Stomach (tissue), 9 donors: ENCODE data around the gene NCAPH2. TPM values are rescaled to one million over a fixed set of nuclear protein-coding genes. Genes with fewer than 3 reads are reported as not detected.
A peak's percentile ranks its signal among the peaks of the same experiment; 100 is the strongest.

ENCODE experiments used
- DNase-seq, 2 donors: peaks; one replicate each; pipeline versions ENCODE4 v3.0.0 to v3.0.0-alpha.2; 2013 to 2019
- H3K27ac ChIP-seq, 5 donors: fragments of 200-600 bp in 4 of 5; sonication (generic) in 4 of 5; one replicate each; pipeline ENCODE4 v1.5.1; 2013 to 2019; ENCODE audit warnings: mild to moderate bottlenecking in 1 of 5, moderate library complexity in 1 of 5
- H3K27me3 ChIP-seq, 3 donors: fragments of 200-600 bp; sonication (generic); one replicate each; pipeline ENCODE4 v1.5.1; 2017 to 2019; ENCODE audit warnings: mixed run types in 1 of 3
- H3K36me3 ChIP-seq, 4 donors: fragments of 200-600 bp; sonication (generic); 1 replicate in 3 of 4; 2 replicates in 1 of 4; pipeline ENCODE4 v1.5.1; 2016 to 2019
- H3K4me1 ChIP-seq, 4 donors: fragments of 200-600 bp; sonication (generic); one replicate each; pipeline ENCODE4 v1.5.1; 2016 to 2019
- H3K4me3 ChIP-seq, 4 donors: fragments of 200-600 bp; sonication (generic) in 3 of 4; one replicate each; pipeline ENCODE4 v1.5.1; 2016 to 2019; ENCODE audit warnings: mild to moderate bottlenecking in 1 of 4
- H3K9me3 ChIP-seq, 4 donors: fragments of 200-600 bp; sonication (generic); one replicate each; pipeline ENCODE4 v1.5.1; 2016 to 2019
- EP300 ChIP-seq: sonication (generic); formaldehyde crosslinking; IDR thresholded peaks from one replicate; pipeline ENCODE4 v1.6.1; 2017; ENCODE audit warnings: antibody characterized with exemption
- POLR2A ChIP-seq, 4 donors: fragments of 450-650 bp; IDR thresholded peaks; one replicate each; pipeline ENCODE4 v1.6.1; 2016; ENCODE audit warnings: antibody characterized with exemption in 4 of 4, control low read depth in 2 of 4, mild to moderate bottlenecking in 1 of 4, moderate library complexity in 1 of 4
- POLR2AphosphoS5 ChIP-seq, 3 donors: sonication (generic); formaldehyde crosslinking; IDR thresholded peaks; one replicate each; pipeline ENCODE4 v1.6.1; 2016; ENCODE audit warnings: antibody characterized with exemption in 3 of 3
- WGBS, 5 donors: extraction: QIAGEN DNeasy Blood & Tissue Kit in 3 of 5; methylation state at CpG; one replicate each; pipeline versions ENCODE4 v1.1.5 to v1.1.7; 2013 to 2018; 5-methylcytosine and 5-hydroxymethylcytosine counted together
- intact Hi-C: fragments of 100-400 bp; cut with DNase I; formaldehyde crosslinking; loops from one replicate; pipeline ENCODE4 v1.15.1; 2023; ENCODE audit warnings: low total_unique reads
- polyA plus RNA-seq, 3 donors: library from polyadenylated mRNA; stranded (reverse); fragments of 200-250 nt; gene quantifications; one replicate each; pipeline ENCODE4 v1.2.3, GENCODE V29; 2013
- total RNA-seq, 5 donors: library from RNA; depleted of rRNA; stranded (reverse); fragments of >200 nt; gene quantifications; one replicate each; pipeline versions ENCODE4 v1.1.0 to v1.2.3, GENCODE V29; 2014 to 2016
- TF ChIP-seq, protein P1 (sequence below), 7 experiments: fragments of 450-650 bp in 4 of 7; fragments of 200-600 bp in 3 of 7; sonication (generic) in 3 of 7; IDR thresholded peaks; one replicate each; pipeline ENCODE4 v1.5.1; 2016 to 2019; ENCODE audit warnings: antibody characterized with exemption in 7 of 7, control low read depth in 2 of 7, mild to moderate bottlenecking in 1 of 7
- donor health status: healthy with polysubstance abuse.
- donor health status: Bipolar disorder and iron deficiency.
- donor health status: healthy.

NCAPH2 gene
- total and polyA plus RNA-seq, 8 donors, result 12.9 to 47.9 (median 30.4) TPM

DNA sequence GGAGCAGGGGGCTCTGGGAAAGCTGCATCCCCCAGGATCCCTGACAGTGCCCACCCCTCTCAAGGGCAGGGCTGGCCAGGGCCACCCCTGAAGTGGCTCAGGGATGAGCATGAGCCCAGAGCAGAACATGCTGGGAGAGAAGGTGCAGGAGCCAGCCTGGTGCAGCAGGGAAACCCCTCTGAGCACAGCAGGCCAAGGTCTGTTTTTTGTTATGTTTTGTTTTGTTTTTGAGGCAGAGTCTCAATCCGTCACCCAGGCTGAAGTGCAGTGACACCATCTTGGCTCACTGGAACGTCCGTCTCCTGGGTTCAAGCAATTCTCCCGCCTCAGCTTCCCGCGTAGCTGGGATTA, 32.4 kb upstream of the NCAPH2 start:
- no peak for DNase-seq
- intact Hi-C loops, result no loop called here
- 90 to 95% (median 94%) methylated on average over 6 of the region's 6 CpGs for WGBS, 5 donors
- H3K9me3 ChIP-seq, result no peaks in the 10 kb centered on the region
- peaks cover 38 to 46% (median 44%) of the 10 kb centered on the region in 4 donors for H3K4me1 ChIP-seq
- H3K27me3 ChIP-seq, result peaks cover 0 to 22% (median 5%) of the 10 kb centered on the region in 3 donors
- TF ChIP-seq, protein P1, sequence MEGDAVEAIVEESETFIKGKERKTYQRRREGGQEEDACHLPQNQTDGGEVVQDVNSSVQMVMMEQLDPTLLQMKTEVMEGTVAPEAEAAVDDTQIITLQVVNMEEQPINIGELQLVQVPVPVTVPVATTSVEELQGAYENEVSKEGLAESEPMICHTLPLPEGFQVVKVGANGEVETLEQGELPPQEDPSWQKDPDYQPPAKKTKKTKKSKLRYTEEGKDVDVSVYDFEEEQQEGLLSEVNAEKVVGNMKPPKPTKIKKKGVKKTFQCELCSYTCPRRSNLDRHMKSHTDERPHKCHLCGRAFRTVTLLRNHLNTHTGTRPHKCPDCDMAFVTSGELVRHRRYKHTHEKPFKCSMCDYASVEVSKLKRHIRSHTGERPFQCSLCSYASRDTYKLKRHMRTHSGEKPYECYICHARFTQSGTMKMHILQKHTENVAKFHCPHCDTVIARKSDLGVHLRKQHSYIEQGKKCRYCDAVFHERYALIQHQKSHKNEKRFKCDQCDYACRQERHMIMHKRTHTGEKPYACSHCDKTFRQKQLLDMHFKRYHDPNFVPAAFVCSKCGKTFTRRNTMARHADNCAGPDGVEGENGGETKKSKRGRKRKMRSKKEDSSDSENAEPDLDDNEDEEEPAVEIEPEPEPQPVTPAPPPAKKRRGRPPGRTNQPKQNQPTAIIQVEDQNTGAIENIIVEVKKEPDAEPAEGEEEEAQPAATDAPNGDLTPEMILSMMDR (IDR thresholded peaks at IDR 0.05), result no peak
- TF ChIP-seq POLR2A (IDR thresholded peaks at IDR 0.05), result no peak
- TF ChIP-seq POLR2AphosphoS5 (IDR thresholded peaks at IDR 0.05), result no peak
- H3K4me3 ChIP-seq, result peak overlapping the region; percentile 83 to 99 (median 98)
- peak overlapping the region in 3 of 5 donors; percentile 78 to 93 (median 91) for H3K27ac ChIP-seq
- H3K36me3 ChIP-seq, result no peaks in the 10 kb centered on the region

DNA sequence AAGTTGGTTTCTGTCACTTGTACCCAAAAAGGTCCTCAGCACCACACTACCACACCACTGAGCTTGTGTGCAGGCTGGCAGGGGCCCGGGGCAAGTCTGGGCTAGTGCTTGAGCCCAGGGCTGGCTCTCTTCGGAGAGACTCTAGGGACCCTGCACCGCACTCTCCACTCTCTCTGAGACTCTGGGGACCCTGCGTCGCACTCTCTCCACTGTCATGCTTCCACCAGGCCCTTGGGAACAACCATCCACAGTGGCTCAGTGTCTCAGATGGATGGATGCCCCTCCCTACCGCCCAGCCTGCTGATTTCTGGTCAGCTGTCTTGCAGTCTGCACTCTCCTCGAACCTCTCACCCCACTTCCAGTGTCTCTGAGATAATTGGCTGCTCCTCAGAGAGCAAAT, 31.2 kb upstream of the NCAPH2 start:
- H3K9me3 ChIP-seq, result no peaks in the 10 kb centered on the region
- H3K27me3 ChIP-seq, result peaks cover 6 to 34% (median 18%) of the 10 kb centered on the region in 3 donors
- H3K27ac ChIP-seq, result no peak overlapping the region
- H3K4me3 ChIP-seq, result no peak overlapping the region
- intact Hi-C loops, result no loop called here
- TF ChIP-seq POLR2A (IDR thresholded peaks at IDR 0.05) (no peak), POLR2AphosphoS5 (IDR thresholded peaks at IDR 0.05) (no peak), EP300 (no peak)
- TF ChIP-seq, protein P1 (IDR thresholded peaks at IDR 0.05), result no peak
- no peaks in the 10 kb centered on the region for H3K36me3 ChIP-seq
- no peak for DNase-seq
- 65 to 85% (median 79%) methylated on average over 7 of the region's 7 CpGs for whole genome bisulfite sequencing, 5 donors
- peaks cover 36 to 44% (median 42%) of the 10 kb centered on the region in 4 donors for H3K4me1 ChIP-seq

DNA sequence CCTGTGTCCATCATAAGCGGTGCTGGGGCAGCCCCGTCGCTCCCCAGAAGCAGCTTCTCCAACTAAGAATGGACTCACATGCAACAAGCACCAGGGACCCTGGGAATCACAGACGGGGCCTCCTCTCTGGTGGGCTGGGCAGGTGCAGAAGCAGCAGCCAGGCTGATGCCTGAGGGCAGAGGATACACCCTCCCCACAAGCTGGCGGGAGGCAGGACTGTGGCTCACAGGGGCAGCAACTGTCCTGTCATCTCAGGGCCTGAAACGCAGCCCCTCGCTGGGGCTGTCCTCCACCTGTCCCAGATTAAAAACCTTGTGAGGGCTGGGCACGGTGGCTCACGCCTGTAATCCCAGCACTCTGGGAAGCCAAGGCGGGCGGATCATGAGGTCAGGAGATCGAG, 30.1 kb upstream of the NCAPH2 start:
- Histone ChIP-seq H3K4me3 (no peak overlapping the region), H3K27ac (no peak overlapping the region), H3K27me3 (peaks cover 7 to 45% (median 28%) of the 10 kb centered on the region in 3 donors), H3K36me3 (no peaks in the 10 kb centered on the region), H3K9me3 (no peaks in the 10 kb centered on the region), H3K4me1 (peaks cover 30 to 44% (median 41%) of the 10 kb centered on the region in 4 donors)
- DNase-seq, result no peak
- 91 to 97% (median 95%) methylated on average over 8 to 12 of the region's 12 CpGs for WGBS, 5 donors
- TF ChIP-seq, protein P1 (IDR thresholded peaks at IDR 0.05), result no peak
- TF ChIP-seq POLR2A (IDR thresholded peaks at IDR 0.05) (no peak), EP300 (no peak), POLR2AphosphoS5 (IDR thresholded peaks at IDR 0.05) (no peak)
- intact Hi-C loops, result no loop called here

DNA sequence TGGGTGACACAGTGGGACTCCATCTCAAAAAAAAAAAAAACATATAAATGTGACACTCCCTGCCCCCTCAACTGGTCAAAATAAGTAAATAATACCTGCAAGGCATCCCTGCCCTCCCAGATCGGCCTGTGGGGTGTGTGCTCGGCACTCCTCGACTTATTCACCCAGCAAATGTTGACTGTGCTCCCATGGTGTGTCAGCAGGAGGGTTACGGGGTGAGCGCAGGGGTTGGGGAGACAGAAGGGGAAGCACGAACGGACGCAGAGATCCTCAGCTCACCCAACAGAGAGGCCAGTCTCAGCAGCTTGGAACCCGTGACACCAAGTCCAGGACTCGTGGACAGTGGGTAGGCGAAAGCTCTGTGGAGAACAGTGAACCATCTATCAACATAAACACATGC, 28.3 kb upstream of the NCAPH2 start:
- DNase-seq, result no peak

DNA sequence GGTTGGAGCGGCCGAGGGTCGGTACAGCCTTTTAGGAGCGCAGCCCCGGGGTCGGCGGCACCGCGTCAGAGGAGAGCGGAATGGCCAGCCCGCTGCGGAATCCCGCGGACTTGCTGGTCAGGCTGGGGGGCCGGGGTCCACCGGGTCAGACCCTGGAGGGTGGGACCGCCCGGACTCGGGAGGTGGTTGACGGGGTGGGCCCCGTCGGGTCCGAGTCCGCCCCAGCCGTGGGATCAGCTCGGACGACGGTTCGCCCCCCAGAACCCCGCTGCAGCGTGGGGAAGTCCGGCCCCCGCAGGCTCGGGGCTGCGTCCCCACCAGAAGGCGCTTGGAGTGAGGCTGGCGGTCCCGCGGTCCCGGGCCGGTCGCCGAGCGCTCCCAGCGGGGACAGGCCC, 27.0 kb upstream of the NCAPH2 start:
- 0 to 6% (median 4%) methylated on average over 1 to 45 of the region's 45 CpGs for WGBS, 5 donors
- Histone ChIP-seq H3K27me3 (peaks cover 7 to 71% (median 29%) of the 10 kb centered on the region in 3 donors), H3K36me3 (no peaks in the 10 kb centered on the region), H3K4me3 (peak overlapping the region; percentile 46 to 63 (median 56)), H3K4me1 (peaks cover 24 to 51% (median 46%) of the 10 kb centered on the region in 4 donors), H3K27ac (peak overlapping the region in 3 of 5 donors; percentile 30 to 74 (median 66)), H3K9me3 (no peaks in the 10 kb centered on the region)
- no peak for DNase-seq
- TF ChIP-seq POLR2AphosphoS5 (IDR thresholded peaks at IDR 0.05), result no peak
- no peak for TF ChIP-seq POLR2A (IDR thresholded peaks at IDR 0.05)
- TF ChIP-seq EP300, result no peak
- TF ChIP-seq, protein P1 (IDR thresholded peaks at IDR 0.05), result no peak
- intact Hi-C loops, result no loop called here

More for the DNA sequence above, 28.3 kb upstream of the NCAPH2 start:
- Histone ChIP-seq H3K4me3 (no peak overlapping the region), H3K9me3 (no peaks in the 10 kb centered on the region), H3K27me3 (peaks cover 7 to 63% (median 29%) of the 10 kb centered on the region in 3 donors), H3K36me3 (no peaks in the 10 kb centered on the region), H3K27ac (no peak overlapping the region), H3K4me1 (peaks cover 28 to 47% (median 44%) of the 10 kb centered on the region in 4 donors)
- WGBS, 5 donors, result 53 to 71% (median 58%) methylated on average over 11 of the region's 11 CpGs
- no peak for TF ChIP-seq POLR2A (IDR thresholded peaks at IDR 0.05)
- no peak for TF ChIP-seq POLR2AphosphoS5 (IDR thresholded peaks at IDR 0.05)
- intact Hi-C loops, result no loop called here
